GM19397 (cell line): ENCODE measurements around the gene ZFYVE9.

Source experiments
- ATAC-seq: cut with Tn5 transposase; IDR thresholded peaks from one replicate; pipeline ENCODE4 v1.9.1; 2021; ENCODE audit warnings: mild to moderate bottlenecking, moderate library complexity; ENCODE audit not compliant: unreplicated experiment

Gene ZFYVE9

GRCh38 chr1:52321061-52321460 lies 179.2 kb downstream of the ZFYVE9 start:
- no peak for ATAC-seq

DNA sequence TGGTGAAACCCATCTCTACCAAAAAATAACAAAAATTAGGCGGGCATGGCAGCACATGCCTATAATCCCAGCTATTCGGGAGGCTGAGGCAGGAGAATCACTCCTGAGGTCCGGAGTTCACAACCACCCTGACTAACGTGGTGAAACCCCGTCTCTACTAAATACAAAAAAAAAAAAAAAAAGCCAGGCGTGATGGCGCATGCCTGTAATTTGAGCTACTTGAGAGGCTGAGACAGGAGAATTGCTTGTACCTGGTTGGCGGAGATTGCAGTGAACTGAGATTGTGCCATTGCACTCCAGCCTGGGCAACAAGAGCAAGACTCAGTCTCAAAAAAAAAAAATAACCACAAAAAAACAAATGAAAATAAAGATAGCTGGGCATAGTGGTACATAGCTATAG lies 181.8 kb downstream of the ZFYVE9 start:
- ATAC-seq, result no peak

DNA sequence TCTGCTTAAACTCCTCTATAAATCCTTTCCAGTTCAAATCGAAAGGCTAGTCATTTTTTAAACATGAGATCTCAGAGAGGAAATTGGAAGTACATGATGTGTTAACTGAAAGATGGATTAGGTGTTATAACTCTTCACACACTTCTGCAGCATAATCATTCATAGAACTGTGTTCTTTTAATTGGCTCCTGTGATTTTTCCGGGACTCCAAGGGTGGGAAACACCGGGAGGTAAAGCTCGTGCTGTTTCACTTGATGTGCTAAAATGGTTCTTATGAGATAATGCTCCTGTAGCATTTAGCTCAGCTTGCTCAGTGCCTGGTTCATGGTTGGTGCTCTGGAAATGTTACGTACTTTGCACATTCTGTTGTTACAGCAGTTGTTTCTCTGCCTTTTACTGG lies 183.9 kb downstream of the ZFYVE9 start:
- no peak for ATAC-seq

GRCh38 chr1:52328615-52329014 lies 186.7 kb downstream of the ZFYVE9 start:
- ATAC-seq, result no peak

DNA sequence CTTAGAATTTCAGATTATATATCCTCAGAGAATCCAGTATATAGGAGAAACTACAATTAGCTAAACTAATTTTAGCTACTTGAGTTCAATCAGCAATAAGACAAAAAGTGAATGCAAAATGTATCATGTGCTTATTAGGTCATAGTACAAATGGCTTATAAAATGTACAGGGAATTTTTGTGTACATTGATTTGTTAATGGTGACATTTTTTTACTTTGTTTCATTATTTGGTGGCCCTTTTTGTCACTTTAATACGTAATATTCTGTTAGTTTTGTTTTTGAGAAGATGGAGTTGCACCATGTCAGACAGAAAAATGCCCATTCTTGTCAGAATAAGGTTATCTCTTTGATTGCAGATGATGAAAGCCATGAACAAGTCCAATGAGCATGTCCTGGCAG lies 190.5 kb downstream of the ZFYVE9 start:
- ATAC-seq, result no peak

- no peak for ATAC-seq
Observed at GRCh38 chr1:52334906-52335528, 193.1 kb downstream of the ZFYVE9 start.

DNA sequence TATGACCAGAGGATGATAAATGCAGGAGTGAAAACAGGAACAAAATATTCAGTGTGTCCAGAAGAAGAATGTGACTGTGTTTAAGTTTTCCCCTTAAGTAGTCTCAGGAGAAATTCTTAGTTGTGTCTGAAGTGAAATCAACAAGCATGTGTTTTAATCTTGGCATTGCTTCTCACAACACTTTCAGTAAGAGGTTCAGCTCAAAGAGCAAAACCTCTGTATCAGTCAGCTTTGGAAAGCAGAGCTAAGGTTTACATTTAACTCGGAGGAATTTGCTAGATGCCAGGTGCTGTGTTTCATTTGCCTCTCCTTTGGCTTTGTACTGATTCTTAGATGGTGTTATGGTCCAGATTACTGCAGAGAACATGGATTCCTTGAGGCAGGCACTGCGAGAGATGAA lies 195.6 kb downstream of the ZFYVE9 start:
- no peak for ATAC-seq

GRCh38 chr1:52341655-52342260 lies 199.9 kb downstream of the ZFYVE9 start:
- no peak for ATAC-seq

- no peak for ATAC-seq
Observed at GRCh38 chr1:52343979-52344378, 202.1 kb downstream of the ZFYVE9 start.

GRCh38 chr1:52345252-52345651 lies 203.4 kb downstream of the ZFYVE9 start:
- ATAC-seq, result no peak

GRCh38 chr1:52346653-52347052 lies 204.8 kb downstream of the ZFYVE9 start:
- ATAC-seq, result no peak

DNA sequence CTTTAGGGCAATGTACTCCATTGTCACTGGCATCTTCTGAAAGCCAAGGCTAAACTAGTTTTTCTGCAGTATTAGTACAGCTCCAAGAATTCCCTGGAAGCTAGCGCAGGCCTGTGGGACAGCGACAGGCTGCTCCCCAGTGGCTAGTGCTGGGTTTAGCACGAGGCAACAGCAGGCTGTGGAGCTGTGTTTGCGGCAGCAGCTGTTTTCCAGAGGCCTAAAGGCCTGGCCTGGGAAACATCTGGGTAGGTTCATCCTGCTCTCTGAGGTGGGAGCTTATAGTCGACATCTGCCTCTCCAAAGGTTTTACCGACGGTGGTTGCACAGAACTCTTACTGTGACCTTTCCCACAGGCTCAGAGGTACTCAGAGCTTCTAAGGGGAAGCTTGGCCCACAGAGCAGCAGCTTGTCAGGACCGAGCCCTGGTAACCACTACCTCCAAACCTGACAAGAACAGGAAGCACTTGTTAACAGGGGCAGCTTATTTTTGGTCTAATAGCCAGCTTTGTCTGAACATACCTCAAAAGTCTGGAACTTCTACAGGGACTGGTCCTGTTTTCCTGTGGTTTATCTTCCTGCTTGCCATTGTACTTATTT lies 206.9 kb downstream of the ZFYVE9 start:
- ATAC-seq, result no peak

- ATAC-seq, result no peak
Observed at GRCh38 chr1:52352690-52353089, 210.8 kb downstream of the ZFYVE9 start.

DNA sequence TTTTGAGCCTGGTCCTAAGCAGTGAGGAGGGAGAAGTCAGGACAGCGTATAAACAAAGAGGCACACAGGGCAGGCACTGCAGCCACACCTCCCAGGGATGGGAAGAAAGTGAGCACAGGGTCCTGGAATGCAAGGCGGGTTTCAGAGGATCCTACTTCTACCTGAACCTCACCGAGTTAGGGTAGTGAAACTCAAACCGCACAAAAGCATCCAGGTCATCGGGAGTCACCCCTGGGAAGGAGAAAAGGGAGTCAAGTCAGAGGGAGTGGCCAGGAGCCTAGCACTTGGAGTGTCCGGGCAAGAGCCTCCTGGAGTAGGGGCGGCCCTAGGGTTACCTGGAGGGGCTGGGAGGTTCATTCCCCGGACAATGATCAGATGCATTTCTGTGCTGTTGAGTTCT lies 213.5 kb downstream of the ZFYVE9 start:
- ATAC-seq, result no peak

DNA sequence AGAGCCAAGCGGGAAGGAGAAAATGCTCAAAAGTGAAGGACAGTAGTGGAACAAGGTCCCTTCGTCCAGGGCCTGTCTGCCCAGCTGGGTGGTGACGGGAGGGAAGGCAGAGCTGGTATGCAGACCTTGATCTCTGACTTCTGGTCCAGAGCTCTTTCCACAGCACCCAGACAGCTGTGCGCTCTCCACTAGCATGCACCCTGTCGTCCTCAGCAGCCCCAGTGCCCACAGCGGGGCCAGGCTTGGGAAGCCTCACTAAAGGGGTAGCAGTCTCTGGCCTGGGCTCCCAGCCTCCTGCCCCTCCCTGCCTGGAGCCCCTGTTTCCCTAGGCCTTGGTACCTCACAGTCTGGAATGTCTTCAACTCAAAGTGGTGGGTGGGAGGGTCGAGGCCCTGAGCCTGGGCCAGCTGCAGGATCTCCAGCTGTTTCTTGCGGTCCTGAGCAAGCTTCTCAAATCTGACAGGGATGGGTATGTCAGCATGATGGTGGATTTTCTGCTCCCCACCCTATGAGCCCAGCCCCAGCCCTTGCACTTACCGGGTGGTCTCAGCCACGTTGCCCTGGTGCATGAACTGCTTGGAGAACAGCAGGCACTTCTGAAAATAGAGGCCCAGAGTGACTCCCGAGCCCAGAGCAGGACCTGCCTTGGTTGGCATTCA lies 214.1 kb downstream of the ZFYVE9 start:
- no peak for ATAC-seq

GRCh38 chr1:52356818-52357355 lies 215.0 kb downstream of the ZFYVE9 start:
- ATAC-seq, result no peak

GRCh38 chr1:52357397-52357796 lies 215.5 kb downstream of the ZFYVE9 start:
- ATAC-seq, result no peak

DNA sequence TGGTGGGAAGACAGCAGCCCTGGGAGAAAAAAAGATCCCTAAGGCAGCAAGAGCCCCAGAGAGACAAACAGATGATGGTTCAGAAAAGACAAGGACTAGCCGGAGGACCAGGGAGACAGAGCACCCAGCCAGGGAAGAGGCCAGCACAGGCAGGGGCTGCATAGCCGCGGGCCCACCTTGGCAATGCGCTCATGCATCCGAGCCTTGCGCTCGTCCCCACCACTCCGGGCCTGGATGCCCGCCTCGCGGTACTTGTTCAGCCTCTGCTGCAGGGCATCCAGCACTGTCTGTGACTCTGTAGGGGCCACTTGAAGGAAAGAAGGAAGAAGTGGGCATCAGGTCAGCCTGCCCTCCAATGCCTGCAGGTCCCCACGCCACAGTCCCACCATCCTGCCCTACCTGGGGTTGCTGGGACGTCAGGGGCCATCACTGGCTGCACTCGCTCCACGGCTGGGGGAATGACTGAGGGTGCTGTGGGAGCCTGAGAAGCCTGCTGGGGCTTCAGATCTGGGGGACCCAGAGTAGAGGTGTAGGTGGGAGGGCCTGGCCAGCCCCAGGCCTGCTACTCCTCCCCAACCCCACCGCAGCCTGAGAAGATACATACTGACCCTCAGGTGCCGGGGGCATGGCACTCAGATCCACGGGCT lies 217.1 kb downstream of the ZFYVE9 start:
- no peak for ATAC-seq

GRCh38 chr1:52359676-52360594 lies 218.0 kb downstream of the ZFYVE9 start:
- ATAC-seq, result no peak

DNA sequence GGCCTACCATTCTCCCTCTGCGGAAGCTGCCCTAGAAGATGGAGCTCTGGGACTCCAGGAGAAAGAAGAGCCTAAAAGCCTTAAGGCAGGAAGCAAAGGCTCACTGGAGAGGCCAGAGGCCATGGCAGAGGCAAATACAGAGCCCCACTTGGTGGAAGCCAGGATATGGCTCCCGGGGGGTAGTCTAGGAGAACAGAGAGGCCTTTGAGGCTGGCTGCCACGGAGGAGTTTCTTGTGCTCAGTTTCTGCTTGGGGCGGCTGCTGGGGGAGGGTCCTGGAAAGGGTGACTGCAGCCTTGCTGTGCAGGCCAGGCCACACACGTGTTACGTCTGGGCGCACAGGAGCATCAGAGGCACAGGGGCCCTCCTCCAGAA lies 218.7 kb downstream of the ZFYVE9 start:
- ATAC-seq, result no peak
